ENCODE results near the gene LRRC45.
A peak's percentile ranks its signal among the peaks of the same experiment; 100 is the strongest.

DNA sequence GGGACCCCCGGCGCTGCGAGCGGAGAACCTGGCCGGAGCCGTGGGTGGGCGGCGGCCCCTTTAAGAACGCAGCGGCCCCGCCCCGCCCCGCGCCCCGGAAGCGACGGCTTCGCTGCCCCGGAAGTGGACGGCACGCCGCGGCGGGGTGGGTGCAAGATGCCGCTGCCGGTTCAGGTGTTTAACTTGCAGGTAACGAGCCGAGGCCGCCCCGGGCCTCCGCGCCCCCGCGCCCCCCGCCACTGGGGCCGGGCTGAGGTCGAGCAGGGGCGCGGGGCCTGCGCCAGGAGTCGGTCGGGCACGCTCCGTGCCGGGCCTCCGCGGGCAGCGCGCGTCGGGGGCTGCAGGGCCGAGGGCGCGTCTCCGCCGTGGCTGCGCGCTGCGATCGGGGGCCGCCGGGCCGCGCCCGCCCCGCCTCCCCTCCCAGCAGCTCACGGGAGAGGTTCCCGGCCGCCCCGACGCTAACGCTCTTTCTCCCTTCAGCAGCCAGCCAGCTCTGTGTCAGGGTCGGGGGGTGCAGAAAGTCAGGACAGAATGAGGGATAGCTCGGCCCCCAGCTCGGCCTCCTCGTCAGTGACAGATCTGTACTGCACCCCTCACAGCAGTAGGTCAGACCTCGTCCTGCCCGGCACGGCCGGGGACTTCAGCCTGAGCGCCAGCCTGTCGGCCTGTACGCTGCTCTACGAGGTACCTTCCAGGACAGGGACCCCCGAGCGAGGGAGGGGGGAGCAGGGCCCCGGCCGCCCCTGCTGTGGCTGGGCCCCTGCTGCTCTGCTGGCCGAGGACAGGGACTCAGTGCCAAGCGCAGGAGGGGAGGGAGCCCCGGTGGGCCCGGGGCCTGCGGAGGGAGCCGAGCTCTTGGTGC is 28.9 kb downstream of the LRRC45 start, which contains the start of the genes GPS1 and RFNG:
- TF ChIP-seq CTCF (IDR thresholded peaks at IDR 0.05; ENCODE audit: low read depth, low read length) (no peak), POLR2A (IDR thresholded peaks at IDR 0.05; ENCODE audit: extremely low read depth, insufficient read length) (no peak), MAX (IDR thresholded peaks at IDR 0.05; ENCODE audit: low read depth, low read length) (peak; percentile 31; the same call in 1 of the 2 replicates)
